Measurements from ENCODE around the gene KLHL36. TPM values are rescaled to one million over a fixed set of nuclear protein-coding genes. Genes with fewer than 3 reads are reported as not detected.
"Not testable (repeated sequence)": the region's sequence is repeated elsewhere in the genome, so short reads cannot be mapped to it uniquely, and the experiment has no call there.

Gene KLHL36
- total and polyA plus RNA-seq, 2 donors: 34.8 to 41.2 TPM

- H3K4me1 ChIP-seq (ENCODE audit: insufficient read depth): no peaks in the 10 kb centered on the region
- no peak overlapping the region for H3K27ac ChIP-seq (ENCODE audit: low read depth)
- DNase-seq (ENCODE audit: extremely low spot score): no peak
- H3K4me3 ChIP-seq (ENCODE audit: low read depth, low read length): no peak overlapping the region
- 90% methylated on average over 6 of the region's 6 CpGs for WGBS
- no peaks in the 10 kb centered on the region for H3K36me3 ChIP-seq (ENCODE audit: insufficient read depth)
These were observed 22.8 kb upstream of the KLHL36 start for GRCh38 chr16:84625556-84625955.

GRCh38 chr16:84628226-84628731 lies 20.0 kb upstream of the KLHL36 start:
- no peak for DNase-seq (ENCODE audit: extremely low spot score)
- H3K4me1 ChIP-seq (ENCODE audit: insufficient read depth): no peaks in the 10 kb centered on the region
- no peaks in the 10 kb centered on the region for H3K36me3 ChIP-seq (ENCODE audit: insufficient read depth)
- no peak overlapping the region for H3K4me3 ChIP-seq (ENCODE audit: low read depth, low read length)
- WGBS: 71% methylated on average over 7 of the region's 7 CpGs
- no peak overlapping the region for H3K27ac ChIP-seq (ENCODE audit: low read depth)

GRCh38 chr16:84629580-84629979 lies 18.7 kb upstream of the KLHL36 start:
- Histone ChIP-seq H3K4me3 (ENCODE audit: low read depth, low read length) (no peak overlapping the region), H3K4me1 (ENCODE audit: insufficient read depth) (no peaks in the 10 kb centered on the region), H3K27ac (ENCODE audit: low read depth) (no peak overlapping the region), H3K36me3 (ENCODE audit: insufficient read depth) (no peaks in the 10 kb centered on the region)
- no peak for DNase-seq (ENCODE audit: extremely low spot score)
- 71% methylated on average over 10 of the region's 10 CpGs for WGBS

- H3K4me1 ChIP-seq (ENCODE audit: insufficient read depth): no peaks in the 10 kb centered on the region
- H3K4me3 ChIP-seq (ENCODE audit: low read depth, low read length): no peak overlapping the region
- DNase-seq (ENCODE audit: extremely low spot score): no peak
- no peaks in the 10 kb centered on the region for H3K36me3 ChIP-seq (ENCODE audit: insufficient read depth)
- WGBS: 95% methylated on average over 5 of the region's 5 CpGs
- H3K27ac ChIP-seq (ENCODE audit: low read depth): no peak overlapping the region
These were observed 18.3 kb upstream of the KLHL36 start for GRCh38 chr16:84630009-84630408.

GRCh38 chr16:84630446-84631152 lies 17.7 kb upstream of the KLHL36 start:
- no peaks in the 10 kb centered on the region for H3K4me1 ChIP-seq (ENCODE audit: insufficient read depth)
- no peak overlapping the region for H3K4me3 ChIP-seq (ENCODE audit: low read depth, low read length)
- no peak overlapping the region for H3K27ac ChIP-seq (ENCODE audit: low read depth)
- no peak for DNase-seq (ENCODE audit: extremely low spot score)
- H3K36me3 ChIP-seq (ENCODE audit: insufficient read depth): no peaks in the 10 kb centered on the region
- 93% methylated on average over 16 of the region's 16 CpGs for WGBS

GRCh38 chr16:84631153-84631466 lies 17.2 kb upstream of the KLHL36 start:
- H3K4me3 ChIP-seq (ENCODE audit: low read depth, low read length): no peak overlapping the region
- no peak for DNase-seq (ENCODE audit: extremely low spot score)
- 89% methylated on average over 4 of the region's 4 CpGs for WGBS
- no peak overlapping the region for H3K27ac ChIP-seq (ENCODE audit: low read depth)
- no peaks in the 10 kb centered on the region for H3K4me1 ChIP-seq (ENCODE audit: insufficient read depth)
- no peaks in the 10 kb centered on the region for H3K36me3 ChIP-seq (ENCODE audit: insufficient read depth)

- no peaks in the 10 kb centered on the region for H3K36me3 ChIP-seq (ENCODE audit: insufficient read depth)
- 83% methylated on average over 6 of the region's 6 CpGs for WGBS
- no peaks in the 10 kb centered on the region for H3K4me1 ChIP-seq (ENCODE audit: insufficient read depth)
- DNase-seq (ENCODE audit: extremely low spot score): no peak
- no peak overlapping the region for H3K4me3 ChIP-seq (ENCODE audit: low read depth, low read length)
- no peak overlapping the region for H3K27ac ChIP-seq (ENCODE audit: low read depth)
These were observed 16.4 kb upstream of the KLHL36 start for GRCh38 chr16:84631886-84632285.

GRCh38 chr16:84632862-84633261 lies 15.4 kb upstream of the KLHL36 start:
- not testable (repeated sequence) for H3K4me3 ChIP-seq (ENCODE audit: low read depth, low read length); H3K36me3 ChIP-seq (ENCODE audit: insufficient read depth); DNase-seq (ENCODE audit: extremely low spot score); H3K4me1 ChIP-seq (ENCODE audit: insufficient read depth); H3K27ac ChIP-seq (ENCODE audit: low read depth)
- WGBS: 91% methylated on average over 7 of the region's 7 CpGs

GRCh38 chr16:84633622-84634021 lies 14.7 kb upstream of the KLHL36 start:
- Histone ChIP-seq H3K4me3 (ENCODE audit: low read depth, low read length) (no peak overlapping the region), H3K27ac (ENCODE audit: low read depth) (no peak overlapping the region), H3K4me1 (ENCODE audit: insufficient read depth) (no peaks in the 10 kb centered on the region), H3K36me3 (ENCODE audit: insufficient read depth) (no peaks in the 10 kb centered on the region)
- 33% methylated on average over 9 of the region's 9 CpGs for whole genome bisulfite sequencing
- no peak for DNase-seq (ENCODE audit: extremely low spot score)

GRCh38 chr16:84635702-84636101 lies 12.6 kb upstream of the KLHL36 start:
- H3K27ac ChIP-seq (ENCODE audit: low read depth): no peak overlapping the region
- H3K4me3 ChIP-seq (ENCODE audit: low read depth, low read length): no peak overlapping the region
- WGBS: 70% methylated on average over 8 of the region's 8 CpGs
- no peaks in the 10 kb centered on the region for H3K4me1 ChIP-seq (ENCODE audit: insufficient read depth)
- H3K36me3 ChIP-seq (ENCODE audit: insufficient read depth): no peaks in the 10 kb centered on the region
- no peak for DNase-seq (ENCODE audit: extremely low spot score)

- Histone ChIP-seq H3K4me3 (ENCODE audit: low read depth, low read length) (no peak overlapping the region), H3K4me1 (ENCODE audit: insufficient read depth) (no peaks in the 10 kb centered on the region), H3K27ac (ENCODE audit: low read depth) (no peak overlapping the region), H3K36me3 (ENCODE audit: insufficient read depth) (no peaks in the 10 kb centered on the region)
- 92% methylated on average over 4 of the region's 4 CpGs for WGBS
- no peak for DNase-seq (ENCODE audit: extremely low spot score)
These were observed 10.6 kb upstream of the KLHL36 start for GRCh38 chr16:84637709-84638108.

GRCh38 chr16:84638231-84638806 lies 10.0 kb upstream of the KLHL36 start:
- Histone ChIP-seq H3K4me3 (ENCODE audit: low read depth, low read length) (no peak overlapping the region), H3K36me3 (ENCODE audit: insufficient read depth) (no peaks in the 10 kb centered on the region), H3K4me1 (ENCODE audit: insufficient read depth) (no peaks in the 10 kb centered on the region), H3K27ac (ENCODE audit: low read depth) (no peak overlapping the region)
- no peak for DNase-seq (ENCODE audit: extremely low spot score)
- 94% methylated on average over 8 of the region's 8 CpGs for WGBS

- H3K36me3 ChIP-seq (ENCODE audit: insufficient read depth): no peaks in the 10 kb centered on the region
- no peak for DNase-seq (ENCODE audit: extremely low spot score)
- H3K27ac ChIP-seq (ENCODE audit: low read depth): no peak overlapping the region
- 98% methylated on average over 5 of the region's 5 CpGs for WGBS
- no peaks in the 10 kb centered on the region for H3K4me1 ChIP-seq (ENCODE audit: insufficient read depth)
- H3K4me3 ChIP-seq (ENCODE audit: low read depth, low read length): no peak overlapping the region
These were observed 8.2 kb upstream of the KLHL36 start for GRCh38 chr16:84640145-84640544.

- DNase-seq (ENCODE audit: extremely low spot score): no peak
- no peak overlapping the region for H3K27ac ChIP-seq (ENCODE audit: low read depth)
- no peaks in the 10 kb centered on the region for H3K4me1 ChIP-seq (ENCODE audit: insufficient read depth)
- 86% methylated on average over 6 of the region's 6 CpGs for WGBS
- no peak overlapping the region for H3K4me3 ChIP-seq (ENCODE audit: low read depth, low read length)
- no peaks in the 10 kb centered on the region for H3K36me3 ChIP-seq (ENCODE audit: insufficient read depth)
These were observed 6.5 kb upstream of the KLHL36 start for GRCh38 chr16:84641643-84642358.

All from urinary bladder (tissue), 4 donors.